H9 (cell line): ENCODE measurements around the gene RICTOR. TPM values are rescaled to one million over a fixed set of nuclear protein-coding genes. Genes with fewer than 3 reads are reported as not detected.

Experiments
- DNase-seq: peaks from one replicate; pipeline ENCODE4 v3.0.0-alpha.2; 2017
- H2AFZ ChIP-seq: one replicate; pipeline ENCODE4 v1.6.1; 2013; ENCODE audit warnings: mild to moderate bottlenecking, low read length, control low read depth, moderate library complexity
- H2AK5ac ChIP-seq: 2 replicates; pipeline ENCODE4 v1.6.1; 2013; ENCODE audit warnings: low read length, control low read depth, mixed read lengths; ENCODE audit not compliant: insufficient read length
- H2BK120ac ChIP-seq: one replicate; pipeline ENCODE4 v1.6.1; 2013; ENCODE audit warnings: low read depth, mild to moderate bottlenecking, low read length, control low read depth, inconsistent platforms; ENCODE audit not compliant: poor library complexity, severe bottlenecking
- H2BK12ac ChIP-seq: 2 replicates; pipeline ENCODE4 v1.6.1; 2013; ENCODE audit warnings: low read length, control low read depth, mixed read lengths, low read depth; ENCODE audit not compliant: insufficient read length
- H2BK15ac ChIP-seq: 2 replicates; pipeline ENCODE4 v1.6.1; 2013; ENCODE audit warnings: low read depth, low read length, control low read depth
- H2BK20ac ChIP-seq: one replicate; pipeline ENCODE4 v1.6.1; 2013; ENCODE audit warnings: low read depth, mild to moderate bottlenecking, low read length, control low read depth, inconsistent platforms; ENCODE audit not compliant: poor library complexity, severe bottlenecking
- H2BK5ac ChIP-seq: 2 replicates; pipeline ENCODE4 v1.6.1; 2013; ENCODE audit warnings: low read length, control low read depth, mixed read lengths; ENCODE audit not compliant: insufficient read length
- H3K14ac ChIP-seq: 2 replicates; pipeline ENCODE4 v1.6.1; 2013; ENCODE audit warnings: low read length, control low read depth; ENCODE audit not compliant: insufficient read depth
- H3K18ac ChIP-seq: 2 replicates; pipeline ENCODE4 v1.6.1; 2013; ENCODE audit warnings: low read depth, mild to moderate bottlenecking, mixed read lengths, low read length, control low read depth; ENCODE audit not compliant: insufficient read length
- H3K23ac ChIP-seq: 2 replicates; pipeline ENCODE4 v1.6.1; 2013; ENCODE audit warnings: low read length, control low read depth, mixed read lengths, low read depth; ENCODE audit not compliant: insufficient read length
- H3K23me2 ChIP-seq: 2 replicates; pipeline ENCODE4 v1.6.1; 2013; ENCODE audit warnings: low read depth, mild to moderate bottlenecking, mixed read lengths, low read length, control low read depth; ENCODE audit not compliant: insufficient read length, poor library complexity, severe bottlenecking
- H3K27ac ChIP-seq: 2 replicates; pipeline ENCODE4 v1.5.1; 2013; ENCODE audit warnings: low read length, control low read depth, mixed read lengths, low read depth; ENCODE audit not compliant: insufficient read length
- H3K27me3 ChIP-seq: 2 replicates; pipeline ENCODE4 v1.6.1; 2013; ENCODE audit warnings: low read length, control low read depth, inconsistent platforms; ENCODE audit not compliant: insufficient read depth
- H3K4ac ChIP-seq: 2 replicates; pipeline ENCODE4 v1.6.1; 2013; ENCODE audit warnings: low read depth, mild to moderate bottlenecking, control low read depth, inconsistent platforms, low read length, moderate library complexity
- H3K4me1 ChIP-seq: 2 replicates; pipeline ENCODE4 v1.6.1; 2013; ENCODE audit warnings: low read length, control low read depth, inconsistent platforms; ENCODE audit not compliant: insufficient read depth
- H3K4me2 ChIP-seq: 2 replicates; pipeline ENCODE4 v1.6.1; 2013; ENCODE audit warnings: low read length, control low read depth, mixed read lengths; ENCODE audit not compliant: insufficient read length, insufficient read depth
- H3K56ac ChIP-seq: 2 replicates; pipeline ENCODE4 v1.6.1; 2013; ENCODE audit warnings: low read depth, mild to moderate bottlenecking, mixed read lengths, low read length, control low read depth; ENCODE audit not compliant: insufficient read length
- H3K79me1 ChIP-seq: 2 replicates; pipeline ENCODE4 v1.6.1; 2013; ENCODE audit warnings: low read depth, mild to moderate bottlenecking, moderate library complexity, low read length, control low read depth, inconsistent platforms; ENCODE audit not compliant: insufficient read depth, poor library complexity, severe bottlenecking
- H3K79me2 ChIP-seq: 2 replicates; pipeline ENCODE4 v1.6.1; 2013; ENCODE audit warnings: low read length, control low read depth, inconsistent platforms; ENCODE audit not compliant: insufficient read depth
- H3K9ac ChIP-seq: 2 replicates; pipeline ENCODE4 v1.6.1; 2013; ENCODE audit warnings: low read length, control low read depth, mixed read lengths; ENCODE audit not compliant: insufficient read length; ENCODE audit errors: extremely low read depth
- H3K9me3 ChIP-seq: one replicate; pipeline ENCODE4 v1.6.1; 2013; ENCODE audit warnings: low read depth, low read length, inconsistent platforms; ENCODE audit not compliant: control insufficient read depth
- H3T11ph ChIP-seq: one replicate; pipeline ENCODE4 v1.6.1; 2013; ENCODE audit warnings: mild to moderate bottlenecking, low read length, control low read depth, inconsistent platforms
- H4K20me1 ChIP-seq: one replicate; pipeline ENCODE4 v1.6.1; 2013; ENCODE audit not compliant: control insufficient read depth, insufficient read length, insufficient read depth
- H4K5ac ChIP-seq: 2 replicates; pipeline ENCODE4 v1.6.1; 2013; ENCODE audit warnings: low read depth, mild to moderate bottlenecking, mixed read lengths, low read length, control low read depth; ENCODE audit not compliant: insufficient read length
- H4K8ac ChIP-seq: replicated peaks from 2 replicates; pipeline ENCODE4 v1.6.1; 2013; ENCODE audit warnings: low read length, control low read depth, mixed read lengths, low read depth; ENCODE audit not compliant: insufficient read length
- H4K91ac ChIP-seq: 2 replicates; pipeline ENCODE4 v1.6.1; 2013; ENCODE audit warnings: low read depth, mild to moderate bottlenecking, moderate library complexity, mixed read lengths, low read length, control low read depth; ENCODE audit not compliant: insufficient read length
- H3K27ac Mint-ChIP-seq, 3 experiments: 2 replicates in 2 of 3; 3 replicates in 1 of 3; pipeline ENCODE4 v1.8.0; 2020 to 2021; ENCODE audit warnings: mixed read lengths in 3 of 3, mild to moderate bottlenecking in 1 of 3, moderate library complexity in 1 of 3
- H3K27me3 Mint-ChIP-seq: 2 replicates; pipeline ENCODE4 v1.8.0; 2021; ENCODE audit warnings: low read depth, mild to moderate bottlenecking, moderate library complexity, mixed read lengths
- H3K36me3 Mint-ChIP-seq, 3 experiments: 2 replicates in 2 of 3; 3 replicates in 1 of 3; pipeline ENCODE4 v1.8.0; 2020 to 2021; ENCODE audit warnings: low read depth in 3 of 3, mixed read lengths in 3 of 3; ENCODE audit not compliant: insufficient read depth in 1 of 3
- H3K4me1 Mint-ChIP-seq, 2 experiments: 2 replicates each; pipeline ENCODE4 v1.8.0; 2020; ENCODE audit warnings: mixed read lengths in 2 of 2
- H3K4me3 Mint-ChIP-seq, 2 experiments: 2 replicates in 1 of 2; 3 replicates in 1 of 2; pipeline ENCODE4 v1.8.0; 2020 to 2021; ENCODE audit warnings: mild to moderate bottlenecking in 2 of 2, mixed read lengths in 2 of 2, moderate library complexity in 1 of 2
- H3K9me3 Mint-ChIP-seq, 2 experiments: 2 replicates in 1 of 2; 3 replicates in 1 of 2; pipeline ENCODE4 v1.8.0; 2020; ENCODE audit warnings: mild to moderate bottlenecking in 2 of 2, mixed read lengths in 2 of 2, moderate library complexity in 1 of 2
- WGBS: extraction: QIAGEN DNeasy Blood & Tissue Kit; methylation state at CpG from one replicate; pipeline ENCODE4 v1.1.7; 2013; ENCODE audit warnings: missing lambda C conversion rate, low lambda C conversion rate, mixed read lengths; ENCODE audit not compliant: insufficient read length; ENCODE audit errors: extremely low coverage; 5-methylcytosine and 5-hydroxymethylcytosine counted together
- total RNA-seq: library from RNA; stranded (reverse); gene quantifications from 2 replicates; pipeline ENCODE4 v1.2.1, GENCODE V29; 2021
- TF ChIP-seq, protein P1 (sequence below): fragments of 200-600 bp; sonication (generic); conservative IDR thresholded peaks from 3 replicates; pipeline ENCODE4 v1.8.0; 2021; ENCODE audit warnings: antibody characterized with exemption, mild to moderate bottlenecking

Gene RICTOR
- total RNA-seq, 1 experiment from 2014 or later: 20.9 TPM

DNA sequence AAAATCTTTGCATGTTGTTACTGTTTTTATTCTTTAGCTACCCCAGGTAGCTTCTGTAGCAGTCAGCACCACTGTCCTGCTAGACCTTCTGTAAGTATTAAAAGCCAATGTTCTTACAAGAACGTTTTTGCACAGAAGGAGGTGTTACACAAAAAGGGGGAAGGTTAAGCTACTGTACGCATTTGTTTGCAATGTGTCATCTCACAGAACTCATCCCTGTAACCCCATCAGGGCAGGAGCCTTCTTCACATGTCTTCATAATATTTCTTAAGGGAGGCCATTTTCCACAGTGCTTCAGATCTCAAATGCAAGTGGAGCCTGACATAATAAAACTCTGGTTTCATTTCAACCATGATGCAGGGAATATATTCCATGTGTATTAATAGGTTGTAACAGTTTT, 160.5 kb downstream of the RICTOR start:
- H3K9me3 ChIP-seq: no peaks in the 10 kb centered on the region
- no peak overlapping the region for H3K9ac ChIP-seq
- no peaks in the 10 kb centered on the region for H3K79me2 ChIP-seq
- peaks cover 0 to 7% (median 1%) of the 10 kb centered on the region in 3 experiments; a peak in 3 of 7 replicates for H3K36me3 Mint-ChIP-seq
- no peak overlapping the region for H2BK12ac ChIP-seq
- H3K4me3 Mint-ChIP-seq: no peak overlapping the region
- no peak overlapping the region for H3T11ph ChIP-seq
- no peak overlapping the region for H2BK20ac ChIP-seq
- H3K27ac ChIP-seq: no peak overlapping the region
- no peaks in the 10 kb centered on the region for H3K79me1 ChIP-seq
- no peak overlapping the region for H2BK15ac ChIP-seq
- H4K20me1 ChIP-seq: no peaks in the 10 kb centered on the region
- no peak overlapping the region for H3K4ac ChIP-seq
- no peak overlapping the region for H4K8ac ChIP-seq
- no peak overlapping the region for H2BK120ac ChIP-seq
- no peaks in the 10 kb centered on the region for H3K4me1 ChIP-seq
- H3K23ac ChIP-seq: no peak overlapping the region
- H3K4me1 Mint-ChIP-seq: peaks cover 5 to 8% of the 10 kb centered on the region in 2 experiments
- no peak overlapping the region for H3K27ac Mint-ChIP-seq
- no peak overlapping the region for H2AFZ ChIP-seq
- no peak overlapping the region for H4K5ac ChIP-seq
- H2AK5ac ChIP-seq: no peak overlapping the region
- no peak overlapping the region for H3K18ac ChIP-seq
- H2BK5ac ChIP-seq: no peak overlapping the region
- H4K91ac ChIP-seq: no peak overlapping the region
- no peaks in the 10 kb centered on the region for H3K27me3 ChIP-seq
- peaks cover 8 to 23% of the 10 kb centered on the region in 2 experiments; a peak in 4 of 5 replicates for H3K9me3 Mint-ChIP-seq
- no peak overlapping the region for H3K56ac ChIP-seq
- peaks cover 15% of the 10 kb centered on the region for H3K27me3 Mint-ChIP-seq
- TF ChIP-seq, protein P1, sequence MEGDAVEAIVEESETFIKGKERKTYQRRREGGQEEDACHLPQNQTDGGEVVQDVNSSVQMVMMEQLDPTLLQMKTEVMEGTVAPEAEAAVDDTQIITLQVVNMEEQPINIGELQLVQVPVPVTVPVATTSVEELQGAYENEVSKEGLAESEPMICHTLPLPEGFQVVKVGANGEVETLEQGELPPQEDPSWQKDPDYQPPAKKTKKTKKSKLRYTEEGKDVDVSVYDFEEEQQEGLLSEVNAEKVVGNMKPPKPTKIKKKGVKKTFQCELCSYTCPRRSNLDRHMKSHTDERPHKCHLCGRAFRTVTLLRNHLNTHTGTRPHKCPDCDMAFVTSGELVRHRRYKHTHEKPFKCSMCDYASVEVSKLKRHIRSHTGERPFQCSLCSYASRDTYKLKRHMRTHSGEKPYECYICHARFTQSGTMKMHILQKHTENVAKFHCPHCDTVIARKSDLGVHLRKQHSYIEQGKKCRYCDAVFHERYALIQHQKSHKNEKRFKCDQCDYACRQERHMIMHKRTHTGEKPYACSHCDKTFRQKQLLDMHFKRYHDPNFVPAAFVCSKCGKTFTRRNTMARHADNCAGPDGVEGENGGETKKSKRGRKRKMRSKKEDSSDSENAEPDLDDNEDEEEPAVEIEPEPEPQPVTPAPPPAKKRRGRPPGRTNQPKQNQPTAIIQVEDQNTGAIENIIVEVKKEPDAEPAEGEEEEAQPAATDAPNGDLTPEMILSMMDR: no peak
- H3K14ac ChIP-seq: no peak overlapping the region
- no peak overlapping the region for H3K4me2 ChIP-seq
- H3K23me2 ChIP-seq: no peaks in the 10 kb centered on the region
- no peak for DNase-seq
- no CpG with 5 or more reads among the region's 2 CpGs for WGBS
